B cell (primary cell): ENCODE results near the gene NOXA1. TPM values are rescaled to one million over a fixed set of nuclear protein-coding genes. Genes with fewer than 3 reads are reported as not detected.

Experiments used
- ATAC-seq: fragments of 200-7000 bp; cut with Tn5 transposase; one replicate; pipeline ENCODE4 v1.10.0; 2021; ENCODE audit warnings: low read depth, mild to moderate bottlenecking, moderate number of reproducible peaks, moderate library complexity
- CTCF ChIA-PET: fragments of 350-600 bp; sonication (Branson Sonifier 250); formaldehyde crosslinking; loops from one replicate; lab custom pipeline; 2021; ENCODE audit warnings: antibody characterized with exemption, inconsistent platforms; lab: Charles Lee
- POLR2A ChIA-PET: fragments of 350-600 bp; sonication (Branson Sonifier 250); formaldehyde crosslinking; loops from one replicate; lab custom pipeline; 2021; ENCODE audit warnings: antibody characterized with exemption; lab: Charles Lee
- DNase-seq: peaks from one replicate; pipeline ENCODE4 v3.0.0; 2013
- H2AFZ ChIP-seq: 2 replicates; pipeline ENCODE4 v1.6.1; 2012; ENCODE audit warnings: mild to moderate bottlenecking, low read depth, low read length; ENCODE audit not compliant: insufficient read depth, poor library complexity, severe bottlenecking
- H3K27ac ChIP-seq, 2 donors: 1 replicate in 1 of 2; 2 replicates in 1 of 2; pipeline ENCODE4 v1.5.1; 2012 to 2013; ENCODE audit warnings: low read length in 2 of 2, mild to moderate bottlenecking in 2 of 2, moderate library complexity in 1 of 2
- H3K27me3 ChIP-seq, 4 experiments: fragments of 200-600 bp in 1 of 4; sonication (generic) in 1 of 4; replicated peaks in 1 of 4; 1 replicate in 2 of 4; 2 replicates in 2 of 4; pipeline versions ENCODE4 v1.6.1 to v1.7.0; 2013 to 2016; ENCODE audit warnings: low read length in 3 of 4, mild to moderate bottlenecking in 2 of 4, mixed read lengths in 1 of 4, moderate library complexity in 1 of 4; ENCODE audit not compliant: insufficient read depth in 4 of 4, control insufficient read depth in 3 of 4; ENCODE audit errors: control extremely low read depth in 1 of 4
- H3K36me3 ChIP-seq, 2 experiments: replicated peaks in 1 of 2; 1 replicate in 1 of 2; 2 replicates in 1 of 2; pipeline versions ENCODE4 v1.6.1 to v1.7.1; 2013; ENCODE audit warnings: low read length in 1 of 2; ENCODE audit not compliant: insufficient read depth in 2 of 2, control insufficient read depth in 1 of 2; ENCODE audit errors: control extremely low read depth in 1 of 2, extremely low read depth in 1 of 2
- H3K4me1 ChIP-seq, 2 donors: fragments of 200-600 bp in 1 of 2; sonication (generic) in 1 of 2; 1 replicate in 1 of 2; 2 replicates in 1 of 2; pipeline versions ENCODE4 v1.5.1 to v1.6.1; 2013 to 2017; ENCODE audit warnings: low read length in 2 of 2; ENCODE audit not compliant: control insufficient read depth in 2 of 2, insufficient read depth in 2 of 2
- H3K4me2 ChIP-seq: replicated peaks from 2 replicates; pipeline ENCODE3; 2012; ENCODE audit warnings: mild to moderate bottlenecking, low read depth, low read length; ENCODE audit not compliant: poor library complexity, severe bottlenecking
- H3K4me3 ChIP-seq, 5 experiments: fragments of 200-600 bp in 1 of 5; sonication (generic) in 1 of 5; 1 replicate in 3 of 5; 2 replicates in 2 of 5; pipeline versions ENCODE4 v1.5.1 to v1.7.0; 2011 to 2016; ENCODE audit warnings: low read length in 4 of 5, mild to moderate bottlenecking in 4 of 5, low read depth in 2 of 5, control low read depth in 1 of 5, moderate library complexity in 1 of 5; ENCODE audit not compliant: insufficient read depth in 1 of 5; ENCODE audit errors: control extremely low read depth in 1 of 5, extremely low read depth in 1 of 5
- H3K79me2 ChIP-seq: fragments of 200-600 bp; sonication (generic); one replicate; pipeline ENCODE4 v1.6.0; 2016; ENCODE audit warnings: low read length; ENCODE audit not compliant: control insufficient read depth, insufficient read depth
- H3K9ac ChIP-seq: fragments of 200-600 bp; sonication (generic); 2 replicates; pipeline ENCODE4 v1.6.1; 2017; ENCODE audit warnings: mild to moderate bottlenecking, low read length, moderate library complexity
- H3K9me3 ChIP-seq, 3 donors: one replicate each; pipeline versions ENCODE4 v1.6.1 to v1.7.1; 2013; ENCODE audit warnings: low read length in 2 of 3; ENCODE audit not compliant: control insufficient read depth in 2 of 3, insufficient read depth in 1 of 3; ENCODE audit errors: control extremely low read depth in 1 of 3
- H4K20me1 ChIP-seq: 2 replicates; pipeline ENCODE4 v1.6.0; 2012; ENCODE audit warnings: mild to moderate bottlenecking, low read length; ENCODE audit not compliant: insufficient read depth, control insufficient read depth, poor library complexity, severe bottlenecking
- H3K27ac Mint-ChIP-seq: one replicate; pipeline ENCODE4 v1.8.0; 2021; ENCODE audit warnings: mixed read lengths
- H3K27me3 Mint-ChIP-seq: one replicate; pipeline ENCODE4 v1.8.0; 2021; ENCODE audit warnings: mixed read lengths
- H3K4me1 Mint-ChIP-seq: one replicate; pipeline ENCODE4 v1.8.0; 2021; ENCODE audit warnings: mixed read lengths
- H3K4me3 Mint-ChIP-seq: one replicate; pipeline ENCODE4 v1.8.0; 2021; ENCODE audit warnings: mixed read lengths
- H3K9me3 Mint-ChIP-seq: one replicate; pipeline ENCODE4 v1.8.0; 2022; ENCODE audit warnings: mixed read lengths; ENCODE audit not compliant: insufficient read depth
- EZH2 ChIP-seq: IDR thresholded peaks from 2 replicates; pipeline ENCODE4 v1.6.1; 2012; ENCODE audit warnings: borderline replicate concordance, low read depth, mild to moderate bottlenecking, moderate library complexity, low read length; ENCODE audit not compliant: insufficient read depth, poor library complexity, severe bottlenecking
- WGBS: methylation state at CpG from one replicate; pipeline ENCODE4 v1.1.5; 2013; ENCODE audit warnings: missing lambda C conversion rate; ENCODE audit not compliant: insufficient coverage; 5-methylcytosine and 5-hydroxymethylcytosine counted together
- intact Hi-C: fragments of 100-400 bp; cut with micrococcal nuclease; formaldehyde crosslinking; loops from one replicate; pipeline ENCODE4 v1.10.0; 2022
- polyA plus RNA-seq: library from polyadenylated mRNA; depleted of rRNA; stranded (reverse); fragments of >200 nt; gene quantifications from 2 replicates; pipeline ENCODE4 v1.2.3, GENCODE V29; 2012
- total RNA-seq, 2 donors: library from RNA; stranded (reverse); fragments of 120-200 nt in 1 of 2; gene quantifications; 1 replicate in 1 of 2; 2 replicates in 1 of 2; pipeline versions ENCODE4 v1.2.3 to v1.2.4, GENCODE V29; 2013 to 2022
- TF ChIP-seq, protein P1 (sequence below): fragments of 200-600 bp; IDR thresholded peaks from one replicate; pipeline ENCODE4 v1.8.0; 2022; ENCODE audit warnings: antibody characterized with exemption, mild to moderate bottlenecking

Gene NOXA1
- total and polyA plus RNA-seq, 2 donors (not counting 1 experiment from before 2014, with no cell fraction given) = 5.7 to 7.7 TPM

DNA sequence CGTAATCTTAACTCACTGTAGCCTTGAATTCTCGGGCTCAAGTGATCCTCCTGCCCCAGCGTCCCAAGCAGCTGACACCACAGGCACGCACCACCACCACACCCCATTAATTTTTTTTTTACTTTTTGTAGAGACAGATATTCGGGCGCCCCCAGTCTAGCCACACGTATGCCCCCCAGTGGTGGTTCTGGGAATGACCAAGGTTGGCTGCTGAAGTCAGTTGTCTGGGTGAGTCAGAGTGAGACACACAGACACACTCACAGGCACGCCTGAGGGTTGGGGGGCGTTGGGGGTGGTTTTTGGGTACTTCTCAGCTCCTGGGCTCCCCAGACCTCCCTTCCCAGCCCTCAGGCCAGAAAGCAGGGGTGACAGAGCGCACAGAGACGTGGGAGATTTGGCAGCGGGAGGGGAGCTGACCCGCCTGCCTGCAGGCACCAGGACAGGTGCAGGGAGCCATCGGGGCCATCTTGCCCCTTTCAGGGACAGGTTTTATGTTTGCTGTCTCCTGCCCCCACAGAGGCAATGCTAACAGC lies 22.1 kb downstream of the NOXA1 start:
- Mint-ChIP-seq H3K27ac (no peak overlapping the region), H3K4me3 (no peak overlapping the region), H3K9me3 (no peaks in the 10 kb centered on the region), H3K27me3 (peaks cover 11% of the 10 kb centered on the region), H3K4me1 (peaks cover 8% of the 10 kb centered on the region)
- Histone ChIP-seq H3K27me3 (peaks cover 0 to 20% (median 7%) of the 10 kb centered on the region in 4 experiments), H4K20me1 (no peaks in the 10 kb centered on the region), H3K4me1 (peaks cover 7 to 23% of the 10 kb centered on the region in 2 donors), H3K9me3 (peaks cover 0 to 3% (median 0%) of the 10 kb centered on the region in 3 donors), H2AFZ (no peak overlapping the region), H3K4me2 (peak overlapping the region; percentile 39), H3K9ac (no peak overlapping the region), H3K79me2 (no peaks in the 10 kb centered on the region), H3K4me3 (no peak overlapping the region), H3K27ac (no peak overlapping the region), H3K36me3 (no peaks in the 10 kb centered on the region)
- intact Hi-C loops = loop anchor here (1.0 to 2.0 kb wide), 4 partner anchors 22 to 209 kb away; partner anchors contain the start of genes EXD3 and NOXA1
- TF ChIP-seq, protein P1, sequence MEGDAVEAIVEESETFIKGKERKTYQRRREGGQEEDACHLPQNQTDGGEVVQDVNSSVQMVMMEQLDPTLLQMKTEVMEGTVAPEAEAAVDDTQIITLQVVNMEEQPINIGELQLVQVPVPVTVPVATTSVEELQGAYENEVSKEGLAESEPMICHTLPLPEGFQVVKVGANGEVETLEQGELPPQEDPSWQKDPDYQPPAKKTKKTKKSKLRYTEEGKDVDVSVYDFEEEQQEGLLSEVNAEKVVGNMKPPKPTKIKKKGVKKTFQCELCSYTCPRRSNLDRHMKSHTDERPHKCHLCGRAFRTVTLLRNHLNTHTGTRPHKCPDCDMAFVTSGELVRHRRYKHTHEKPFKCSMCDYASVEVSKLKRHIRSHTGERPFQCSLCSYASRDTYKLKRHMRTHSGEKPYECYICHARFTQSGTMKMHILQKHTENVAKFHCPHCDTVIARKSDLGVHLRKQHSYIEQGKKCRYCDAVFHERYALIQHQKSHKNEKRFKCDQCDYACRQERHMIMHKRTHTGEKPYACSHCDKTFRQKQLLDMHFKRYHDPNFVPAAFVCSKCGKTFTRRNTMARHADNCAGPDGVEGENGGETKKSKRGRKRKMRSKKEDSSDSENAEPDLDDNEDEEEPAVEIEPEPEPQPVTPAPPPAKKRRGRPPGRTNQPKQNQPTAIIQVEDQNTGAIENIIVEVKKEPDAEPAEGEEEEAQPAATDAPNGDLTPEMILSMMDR = peak; percentile 83
- TF ChIP-seq EZH2 = no peak
- DNase-seq = peak; percentile 88
- peak; percentile 89 for ATAC-seq
- POLR2A ChIA-PET = no interaction called here
- CTCF ChIA-PET = interaction anchor here (0.6 to 2.6 kb wide), 6 partner anchors 9 to 152 kb away, joined by 3 to 15 read pairs (median 5); partner anchors contain the start of genes EXD3, NOXA1 and NRARP
- WGBS = 43% methylated on average over 8 of the region's 14 CpGs

DNA sequence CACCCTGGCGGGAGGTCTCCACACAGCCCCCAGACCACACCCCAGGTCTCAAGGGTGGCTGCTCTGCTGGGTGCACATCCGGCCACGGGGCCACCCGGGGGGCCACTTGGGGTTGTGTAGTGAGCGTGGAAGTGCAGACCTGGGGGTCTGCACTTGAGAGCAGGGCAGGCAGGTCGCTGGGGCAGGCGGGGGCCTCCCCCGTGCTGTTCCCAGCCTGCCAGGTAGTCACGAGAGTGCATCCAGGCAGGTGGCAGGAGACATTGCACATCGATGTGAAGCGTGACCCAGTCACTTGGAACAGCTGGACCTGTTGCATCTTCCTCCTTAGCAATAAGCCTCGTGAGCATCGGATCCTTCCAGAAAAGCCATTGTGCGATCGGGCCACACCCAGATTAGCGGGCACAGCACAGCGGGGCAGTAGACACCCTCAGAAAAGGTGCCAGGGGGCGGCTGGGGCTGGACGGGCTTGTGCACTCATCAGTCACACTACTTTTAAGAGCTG lies 22.8 kb downstream of the NOXA1 start:
- no peak overlapping the region for H3K27ac Mint-ChIP-seq
- Histone ChIP-seq H3K4me1 (peaks cover 7 to 26% of the 10 kb centered on the region in 2 donors), H3K36me3 (no peaks in the 10 kb centered on the region), H3K4me3 (no peak overlapping the region), H3K27ac (no peak overlapping the region), H3K4me2 (no peak overlapping the region), H3K9me3 (peaks cover 0 to 3% (median 0%) of the 10 kb centered on the region in 3 donors), H3K27me3 (peaks cover 0 to 20% (median 7%) of the 10 kb centered on the region in 4 experiments), H3K9ac (no peak overlapping the region), H4K20me1 (no peaks in the 10 kb centered on the region), H2AFZ (no peak overlapping the region), H3K79me2 (no peaks in the 10 kb centered on the region)
- peaks cover 8% of the 10 kb centered on the region for H3K4me1 Mint-ChIP-seq
- TF ChIP-seq EZH2 = no peak
- DNase-seq (no peak), ATAC-seq (no peak)
- WGBS = 80% methylated on average over 13 of the region's 19 CpGs
- no peaks in the 10 kb centered on the region for H3K9me3 Mint-ChIP-seq
- H3K27me3 Mint-ChIP-seq = peaks cover 11% of the 10 kb centered on the region
- POLR2A ChIA-PET = no interaction called here
- intact Hi-C loops = loop anchor here (1.0 to 2.0 kb wide), 4 partner anchors 23 to 210 kb away; partner anchors contain the start of genes EXD3 and NOXA1
- CTCF ChIA-PET = interaction anchor here (0.6 to 1.7 kb wide), 6 partner anchors 9 to 159 kb away, joined by 3 to 7 read pairs (median 4); partner anchors contain the start of genes EXD3, NOXA1 and NRARP
- no peak overlapping the region for H3K4me3 Mint-ChIP-seq
